NOMO-1 treated with dmso at 0.1 percent for 144 hours (cell line): ENCODE results near the gene RFC1.

Experiments
- DNase-seq: peaks from one replicate; lab custom pipeline; 2025; ENCODE audit not compliant: unreplicated experiment; lab: John Stamatoyannopoulos, UW

Gene RFC1

GRCh38 chr4:39255266-39255665 lies 110.9 kb downstream of the RFC1 start:
- DNase-seq = no peak

GRCh38 chr4:39243462-39243861 lies 122.7 kb downstream of the RFC1 start:
- DNase-seq = no peak
